Cerebellar nuclear complex (tissue), 1 donor: ENCODE measurements around the gene SIRT6.
"Not testable (repeated sequence)": the region's sequence is repeated elsewhere in the genome, so short reads cannot be mapped to it uniquely, and the experiment has no call there.

ENCODE experiments used
- DNase-seq, 2 experiments: peaks; one replicate each; lab custom pipeline; 2025; lab: John Stamatoyannopoulos, UW

Gene SIRT6

GRCh38 chr19:4199699-4200293, 17.4 kb upstream of the SIRT6 start:
- no peak for DNase-seq

- no peak for DNase-seq
These were observed 16.2 kb upstream of the SIRT6 start for GRCh38 chr19:4198467-4199126.

GRCh38 chr19:4197625-4198466, 15.5 kb upstream of the SIRT6 start:
- DNase-seq = no peak

- no peak for DNase-seq
These were observed 14.9 kb upstream of the SIRT6 start for GRCh38 chr19:4197228-4197624.

GRCh38 chr19:4196587-4197148, 14.3 kb upstream of the SIRT6 start:
- no peak for DNase-seq

GRCh38 chr19:4196009-4196408, 13.6 kb upstream of the SIRT6 start:
- no peak for DNase-seq

- DNase-seq = no peak
These were observed 12.0 kb upstream of the SIRT6 start for GRCh38 chr19:4194353-4194752.

GRCh38 chr19:4192537-4192936, 10.2 kb upstream of the SIRT6 start:
- DNase-seq = not testable (repeated sequence)

GRCh38 chr19:4189641-4190040, 7.3 kb upstream of the SIRT6 start:
- no peak for DNase-seq

- no peak for DNase-seq
These were observed 5.2 kb upstream of the SIRT6 start for GRCh38 chr19:4187313-4188122.

GRCh38 chr19:4186087-4186993, 4.0 kb upstream of the SIRT6 start:
- peak in 1 of 2 experiments; percentile 33 for DNase-seq

- DNase-seq = no peak
These were observed 3.2 kb upstream of the SIRT6 start for GRCh38 chr19:4185413-4186086.

- no peak for DNase-seq
These were observed 2.5 kb upstream of the SIRT6 start for GRCh38 chr19:4184718-4185352.

GRCh38 chr19:4183967-4184717, 1.8 kb upstream of the SIRT6 start:
- no peak for DNase-seq

GRCh38 chr19:4181053-4181508, 1.3 kb downstream of the SIRT6 start:
- DNase-seq = no peak

GRCh38 chr19:4178990-4179389, 3.4 kb downstream of the SIRT6 start:
- no peak for DNase-seq

- no peak for DNase-seq
These were observed 5.2 kb downstream of the SIRT6 start for GRCh38 chr19:4177146-4177545.

- no peak for DNase-seq
These were observed 6.8 kb downstream of the SIRT6 start for GRCh38 chr19:4175669-4175931.
